K562 (cell line): ENCODE measurements around the gene HPD. TPM values are rescaled to one million over a fixed set of nuclear protein-coding genes. Genes with fewer than 3 reads are reported as not detected.

Source experiments
- BMI1 ChIP-seq: fragments of 150-350 bp; IDR thresholded peaks from 2 replicates; pipeline ENCODE4 v1.6.1; 2014; ENCODE audit warnings: low read length
- DDX20 ChIP-seq: fragments of 450-650 bp; IDR thresholded peaks from 2 replicates; pipeline ENCODE4 v1.6.1; 2016; ENCODE audit warnings: missing genetic modification characterization, low read depth, mild to moderate bottlenecking, missing compliant biosample characterization, moderate library complexity
- HDAC8 ChIP-seq: fragments of 450-650 bp; IDR thresholded peaks from 2 replicates; pipeline ENCODE4 v1.6.1; 2016; ENCODE audit warnings: mild to moderate bottlenecking, missing genetic modification characterization, moderate library complexity, missing compliant biosample characterization
- KHSRP ChIP-seq: fragments of 450-650 bp; IDR thresholded peaks from 2 replicates; pipeline ENCODE4 v1.6.1; 2017
- MED1 ChIP-seq: sonication (generic); formaldehyde crosslinking; IDR thresholded peaks from 2 replicates; pipeline ENCODE4 v1.8.1; 2023; ENCODE audit warnings: missing genetic modification reagents, borderline replicate concordance
- MEIS2 ChIP-seq: fragments of 450-650 bp; IDR thresholded peaks from 2 replicates; pipeline ENCODE4 v1.6.1; 2014; ENCODE audit warnings: mild to moderate bottlenecking; ENCODE audit not compliant: partially characterized antibody
- RAD51 ChIP-seq: fragments of 450-650 bp; IDR thresholded peaks from 2 replicates; pipeline ENCODE4 v1.7.1; 2016; ENCODE audit warnings: low read depth, mild to moderate bottlenecking, borderline replicate concordance
- RBBP5 ChIP-seq: fragments of 200-600 bp; sonication (generic); IDR thresholded peaks from 2 replicates; pipeline ENCODE4 v1.6.1; 2012; ENCODE audit warnings: borderline replicate concordance, mild to moderate bottlenecking, low read length, control low read depth, inconsistent platforms; ENCODE audit not compliant: insufficient read depth, poor library complexity, severe bottlenecking
- SMAD1 ChIP-seq: fragments of 150-350 bp; IDR thresholded peaks from 2 replicates; pipeline ENCODE4 v1.6.1; 2014; ENCODE audit warnings: low read length, low read depth; ENCODE audit not compliant: partially characterized antibody
- ZKSCAN3 ChIP-seq: fragments of 250-450 bp; sonication (Bioruptor Pico); IDR thresholded peaks from 2 replicates; pipeline ENCODE4 v1.4.0; 2020
- ZNF778 ChIP-seq: fragments of 450-650 bp; formaldehyde crosslinking; IDR thresholded peaks from 2 replicates; pipeline ENCODE4 v1.4.0; 2020; ENCODE audit warnings: mild to moderate bottlenecking, moderate library complexity
- polyA plus RNA-seq, 8 experiments: library from polyadenylated mRNA; depleted of rRNA in 4 of 8; stranded (reverse) in 5 of 8; unstranded in 3 of 8; fragments of >200 nt; fragmentation: Nextera tagmentation in 2 of 8; fragmentation: Illumina TruSeq in 1 of 8; extraction: Ambion mirVana in 2 of 8; extraction: Trizol in 1 of 8; gene quantifications; 2 replicates each; pipeline versions ENCODE4 v1.2.1 to v1.2.3, GENCODE V29; 2011 to 2014; ENCODE audit warnings: inconsistent platforms in 1 of 8, missing spikeins in 1 of 8
- total RNA-seq, 7 experiments: library from RNA; depleted of rRNA in 6 of 7; stranded (reverse); fragments of >200 nt in 6 of 7; fragmentation: Illumina TruSeq in 2 of 7; extraction: Trizol in 2 of 7; gene quantifications; 2 replicates each; pipeline versions ENCODE4 v1.2.1 to v1.2.3, GENCODE V29; 2011 to 2021; ENCODE audit warnings: low replicate concordance in 1 of 7
- TF ChIP-seq, protein P1 (sequence below), 2 experiments: fragments of 450-650 bp in 1 of 2; sonication (generic) in 1 of 2; formaldehyde crosslinking in 1 of 2; IDR thresholded peaks; 2 replicates each; pipeline versions ENCODE4 v1.7.1 to v1.9.0; 2016 to 2022; ENCODE audit warnings: inconsistent platforms in 1 of 2, mild to moderate bottlenecking in 1 of 2, missing genetic modification reagents in 1 of 2
- TF ChIP-seq, protein P2 (sequence below), 3 experiments: fragments of 200-800 bp in 1 of 3; fragments of 250-450 bp in 1 of 3; fragments of 450-650 bp in 1 of 3; sonication (Bioruptor Pico) in 1 of 3; sonication (Bioruptor generic) in 1 of 3; formaldehyde crosslinking in 1 of 3; IDR thresholded peaks; 2 replicates each; pipeline versions ENCODE4 v1.6.1 to v1.8.0; 2016 to 2022; ENCODE audit warnings: mild to moderate bottlenecking in 2 of 3, missing genetic modification characterization in 2 of 3, missing compliant biosample characterization in 1 of 3, moderate library complexity in 1 of 3

The HPD gene
- total and polyA plus RNA-seq, 9 of the 15 experiments (the other 6 are each of a cell fraction or from before 2014, with no cell fraction given) = 0.06 to 0.29 (median 0.07) TPM; not detected in 4

GRCh38 chr12:121799842-121800693 lies 58.6 kb downstream of the HPD start (continued):
- TF ChIP-seq ZKSCAN3 = no peak
- no peak for TF ChIP-seq HDAC8 (tag)
- TF ChIP-seq RAD51 = no peak
- TF ChIP-seq, protein P1, sequence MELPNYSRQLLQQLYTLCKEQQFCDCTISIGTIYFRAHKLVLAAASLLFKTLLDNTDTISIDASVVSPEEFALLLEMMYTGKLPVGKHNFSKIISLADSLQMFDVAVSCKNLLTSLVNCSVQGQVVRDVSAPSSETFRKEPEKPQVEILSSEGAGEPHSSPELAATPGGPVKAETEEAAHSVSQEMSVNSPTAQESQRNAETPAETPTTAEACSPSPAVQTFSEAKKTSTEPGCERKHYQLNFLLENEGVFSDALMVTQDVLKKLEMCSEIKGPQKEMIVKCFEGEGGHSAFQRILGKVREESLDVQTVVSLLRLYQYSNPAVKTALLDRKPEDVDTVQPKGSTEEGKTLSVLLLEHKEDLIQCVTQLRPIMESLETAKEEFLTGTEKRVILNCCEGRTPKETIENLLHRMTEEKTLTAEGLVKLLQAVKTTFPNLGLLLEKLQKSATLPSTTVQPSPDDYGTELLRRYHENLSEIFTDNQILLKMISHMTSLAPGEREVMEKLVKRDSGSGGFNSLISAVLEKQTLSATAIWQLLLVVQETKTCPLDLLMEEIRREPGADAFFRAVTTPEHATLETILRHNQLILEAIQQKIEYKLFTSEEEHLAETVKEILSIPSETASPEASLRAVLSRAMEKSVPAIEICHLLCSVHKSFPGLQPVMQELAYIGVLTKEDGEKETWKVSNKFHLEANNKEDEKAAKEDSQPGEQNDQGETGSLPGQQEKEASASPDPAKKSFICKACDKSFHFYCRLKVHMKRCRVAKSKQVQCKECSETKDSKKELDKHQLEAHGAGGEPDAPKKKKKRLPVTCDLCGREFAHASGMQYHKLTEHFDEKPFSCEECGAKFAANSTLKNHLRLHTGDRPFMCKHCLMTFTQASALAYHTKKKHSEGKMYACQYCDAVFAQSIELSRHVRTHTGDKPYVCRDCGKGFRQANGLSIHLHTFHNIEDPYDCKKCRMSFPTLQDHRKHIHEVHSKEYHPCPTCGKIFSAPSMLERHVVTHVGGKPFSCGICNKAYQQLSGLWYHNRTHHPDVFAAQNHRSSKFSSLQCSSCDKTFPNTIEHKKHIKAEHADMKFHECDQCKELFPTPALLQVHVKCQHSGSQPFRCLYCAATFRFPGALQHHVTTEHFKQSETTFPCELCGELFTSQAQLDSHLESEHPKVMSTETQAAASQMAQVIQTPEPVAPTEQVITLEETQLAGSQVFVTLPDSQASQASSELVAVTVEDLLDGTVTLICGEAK (IDR thresholded peaks at IDR 0.05) = no peak
- TF ChIP-seq, protein P1 (CRISPR knock-in tag; IDR thresholded peaks at IDR 0.05) = no peak
- TF ChIP-seq ZNF778 (CRISPR knock-in tag) = no peak
- TF ChIP-seq, protein P2, sequence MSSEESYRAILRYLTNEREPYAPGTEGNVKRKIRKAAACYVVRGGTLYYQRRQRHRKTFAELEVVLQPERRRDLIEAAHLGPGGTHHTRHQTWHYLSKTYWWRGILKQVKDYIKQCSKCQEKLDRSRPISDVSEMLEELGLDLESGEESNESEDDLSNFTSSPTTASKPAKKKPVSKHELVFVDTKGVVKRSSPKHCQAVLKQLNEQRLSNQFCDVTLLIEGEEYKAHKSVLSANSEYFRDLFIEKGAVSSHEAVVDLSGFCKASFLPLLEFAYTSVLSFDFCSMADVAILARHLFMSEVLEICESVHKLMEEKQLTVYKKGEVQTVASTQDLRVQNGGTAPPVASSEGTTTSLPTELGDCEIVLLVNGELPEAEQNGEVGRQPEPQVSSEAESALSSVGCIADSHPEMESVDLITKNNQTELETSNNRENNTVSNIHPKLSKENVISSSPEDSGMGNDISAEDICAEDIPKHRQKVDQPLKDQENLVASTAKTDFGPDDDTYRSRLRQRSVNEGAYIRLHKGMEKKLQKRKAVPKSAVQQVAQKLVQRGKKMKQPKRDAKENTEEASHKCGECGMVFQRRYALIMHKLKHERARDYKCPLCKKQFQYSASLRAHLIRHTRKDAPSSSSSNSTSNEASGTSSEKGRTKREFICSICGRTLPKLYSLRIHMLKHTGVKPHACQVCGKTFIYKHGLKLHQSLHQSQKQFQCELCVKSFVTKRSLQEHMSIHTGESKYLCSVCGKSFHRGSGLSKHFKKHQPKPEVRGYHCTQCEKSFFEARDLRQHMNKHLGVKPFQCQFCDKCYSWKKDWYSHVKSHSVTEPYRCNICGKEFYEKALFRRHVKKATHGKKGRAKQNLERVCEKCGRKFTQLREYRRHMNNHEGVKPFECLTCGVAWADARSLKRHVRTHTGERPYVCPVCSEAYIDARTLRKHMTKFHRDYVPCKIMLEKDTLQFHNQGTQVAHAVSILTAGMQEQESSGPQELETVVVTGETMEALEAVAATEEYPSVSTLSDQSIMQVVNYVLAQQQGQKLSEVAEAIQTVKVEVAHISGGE (CRISPR knock-in tag; IDR thresholded peaks at IDR 0.05) = peak in 1 of 3 experiments; percentile 71; a peak in 1 of 6 replicates
- no peak for TF ChIP-seq MED1
- peak; percentile 33 for TF ChIP-seq RBBP5
- TF ChIP-seq KHSRP = no peak
- no peak for TF ChIP-seq DDX20 (tag)
- TF ChIP-seq SMAD1 = peak; percentile 31
- TF ChIP-seq MEIS2 = no peak
- no peak for TF ChIP-seq BMI1
